Measurements from ENCODE around the gene ACTN1. TPM values are rescaled to one million over a fixed set of nuclear protein-coding genes. Genes with fewer than 3 reads are reported as not detected.

The ACTN1 gene
- total and polyA plus RNA-seq, 2 of the 8 experiments (the other 6 are each of a cell fraction or from before 2014, with no cell fraction given): 236 to 262 TPM

- POLR2A ChIA-PET (ENCODE audit: partially characterized antibody): no interaction called here
Measured at GRCh38 chr14:68950111-68950510, 29.0 kb downstream of the ACTN1 start.

More at GRCh38 chr14:68950111-68950510, 29.0 kb downstream of the ACTN1 start:
- H4K5ac ChIP-seq (ENCODE audit: insufficient read length, low read depth, low read length): no peak overlapping the region
- no peak overlapping the region for H3K56ac ChIP-seq (replicated peaks; ENCODE audit: insufficient read length, low read depth, low read length)
- no peak overlapping the region for H3K4ac ChIP-seq (replicated peaks; ENCODE audit: insufficient read length, low read depth, low read length)
- no peak overlapping the region for H2BK5ac ChIP-seq (ENCODE audit: low read depth, low read length)
- no peak overlapping the region for H2BK12ac ChIP-seq (ENCODE audit: low read depth, low read length)
- no peaks in the 10 kb centered on the region; the same call in 1 of the 2 replicates for H3K23me2 ChIP-seq (ENCODE audit: low read depth, low read length)
- FAIRE-seq: no peak
- H4K91ac ChIP-seq (replicated peaks; ENCODE audit: insufficient read length, low read length): no peak overlapping the region
- no peaks in the 10 kb centered on the region for H3K9me3 ChIP-seq (ENCODE audit: insufficient read depth in 2 of 2, low read depth in 1 of 2, low read length in 1 of 2)
- H3K79me1 ChIP-seq (ENCODE audit: low read depth, low read length): peaks cover 37% of the 10 kb centered on the region
- no peak overlapping the region for H2BK15ac ChIP-seq (ENCODE audit: low read length)
- no peak overlapping the region for H3K9ac ChIP-seq (replicated peaks in 1 of 4; ENCODE audit: extremely low read depth in 1 of 4, low read depth in 3 of 4, low read length in 3 of 4)
- no peak overlapping the region for H3K4me2 ChIP-seq (ENCODE audit: insufficient read depth in 1 of 2, low read depth in 2 of 2, low read length in 2 of 2)
- no peak overlapping the region for H2BK120ac ChIP-seq (replicated peaks; ENCODE audit: low read depth, low read length)
- H3K18ac ChIP-seq (ENCODE audit: extremely low read depth, low read length): no peak overlapping the region
- H3K27ac ChIP-seq (ENCODE audit: low read depth, low read length): no peak overlapping the region
- TF ChIP-seq SP4 (IDR thresholded peaks at IDR 0.05; ENCODE audit: low read length) (no peak), SAP30 (IDR thresholded peaks at IDR 0.05; ENCODE audit: insufficient read depth, insufficient replicate concordance, low read length) (no peak)
- H2BK20ac ChIP-seq (ENCODE audit: low read length): no peak overlapping the region
- CTCF ChIA-PET (ENCODE audit: partially characterized antibody): interaction anchor here (1.8 to 19.1 kb wide), 2 partner anchors 14 to 18 kb away, joined by 5 to 291 read pairs; no protein-coding TSS in a partner anchor
- H2AFZ ChIP-seq (ENCODE audit: low read length): no peak overlapping the region
- H3K79me2 ChIP-seq (ENCODE audit: control insufficient read depth in 1 of 2, insufficient read depth in 2 of 2, low read length in 2 of 2): peaks cover 13 to 97% of the 10 kb centered on the region in 2 experiments
- no peak overlapping the region for H3K14ac ChIP-seq (ENCODE audit: insufficient read length)
- DNase-seq (ENCODE audit: low read depth in 1 of 2, low spot score in 2 of 2): no peak
- H3K4me1 ChIP-seq (replicated peaks in 1 of 4; ENCODE audit: control insufficient read depth in 3 of 4, insufficient read depth in 4 of 4, low read length in 3 of 4): peaks cover 0 to 15% (median 8%) of the 10 kb centered on the region in 4 experiments; a peak in 6 of 7 replicates
- H4K8ac ChIP-seq (ENCODE audit: extremely low read depth, insufficient read depth, low read length): no peak overlapping the region
- no peak overlapping the region for H3K4me3 ChIP-seq (ENCODE audit: extremely low read depth in 1 of 4, insufficient read depth in 2 of 4, low read depth in 3 of 4, low read length in 4 of 4)
- no peaks in the 10 kb centered on the region; a peak in 1 of 8 replicates for H3K36me3 ChIP-seq (ENCODE audit: control insufficient read depth in 2 of 4, insufficient read depth in 4 of 4, low read length in 3 of 4)
- WGBS, 2 experiments (ENCODE audit: extremely low coverage in 1 of 2, insufficient coverage in 1 of 2, insufficient read length in 1 of 2, insufficient replicate concordance in 2 of 2, low coverage in 1 of 2, low lambda C conversion rate in 2 of 2, missing lambda C conversion rate in 1 of 2): 93% methylated on average over 5 of the region's 5 CpGs; no CpG with 5 or more reads in 1 of the 2 experiments
- H3K23ac ChIP-seq (ENCODE audit: insufficient read length): no peak overlapping the region
- H3K27me3 ChIP-seq (replicated peaks in 1 of 4; ENCODE audit: control insufficient read depth in 3 of 4, extremely low read depth in 1 of 4, insufficient read depth in 3 of 4, low read length in 3 of 4): no peaks in the 10 kb centered on the region
- peaks cover 12 to 35% of the 10 kb centered on the region in 2 experiments for H4K20me1 ChIP-seq (replicated peaks in 1 of 2; ENCODE audit: control insufficient read depth in 1 of 2, insufficient read depth in 2 of 2, low read length in 2 of 2)
- no peak overlapping the region for H2AK5ac ChIP-seq (ENCODE audit: low read depth, low read length)

All from H1 (cell line).